Neural cell (in vitro differentiated cells): ENCODE measurements around the gene TRAPPC10. TPM values are rescaled to one million over a fixed set of nuclear protein-coding genes. Genes with fewer than 3 reads are reported as not detected.

ENCODE experiments used
- H2AFZ ChIP-seq: fragments of 200-600, 300-800 bp; sonication (generic), shearing (Covaris generic); 2 replicates; pipeline ENCODE4 v1.6.0; 2014; ENCODE audit warnings: low read depth, mild to moderate bottlenecking, antibody characterized with exemption, low read length, moderate library complexity
- H3F3A ChIP-seq: fragments of 200-600 bp; shearing (Covaris generic); 2 replicates; pipeline ENCODE4 v1.6.1; 2016; ENCODE audit warnings: mild to moderate bottlenecking, moderate library complexity, mixed read lengths, antibody characterized with exemption, low read length; ENCODE audit not compliant: insufficient read depth, poor library complexity, severe bottlenecking
- H3K27ac ChIP-seq: fragments of 200-600, 300-800 bp; sonication (generic), shearing (Covaris generic); 2 replicates; pipeline ENCODE4 v1.5.1; 2014; ENCODE audit warnings: mild to moderate bottlenecking, low read length, moderate library complexity
- H3K27me3 ChIP-seq: fragments of 300-800, 200-600 bp; sonication (generic), shearing (Covaris generic); 2 replicates; pipeline ENCODE4 v1.6.0; 2014; ENCODE audit warnings: mild to moderate bottlenecking, low read depth, low read length, moderate library complexity; ENCODE audit not compliant: insufficient read depth
- H3K36me3 ChIP-seq: fragments of 300-800, 200-600 bp; sonication (generic), shearing (Covaris generic); 2 replicates; pipeline ENCODE4 v1.5.1; 2014; ENCODE audit warnings: mild to moderate bottlenecking, antibody characterized with exemption, low read length, moderate library complexity; ENCODE audit not compliant: insufficient read depth
- H3K4me2 ChIP-seq: fragments of 300-800, 200-600 bp; sonication (generic), shearing (Covaris generic); 2 replicates; pipeline ENCODE4 v1.6.0; 2014; ENCODE audit warnings: mild to moderate bottlenecking, low read length
- H3K4me3 ChIP-seq: fragments of 300-800, 200-600 bp; sonication (generic), shearing (Covaris generic); 2 replicates; pipeline ENCODE4 v1.5.1; 2014; ENCODE audit warnings: mild to moderate bottlenecking, low read length, moderate library complexity
- H3K79me2 ChIP-seq: fragments of 200-600 bp; shearing (Covaris generic); replicated peaks from 2 replicates; pipeline ENCODE4 v1.6.0; 2014; ENCODE audit warnings: mild to moderate bottlenecking, low read length, moderate library complexity; ENCODE audit not compliant: insufficient read depth
- H3K9ac ChIP-seq: fragments of 300-800, 200-600 bp; sonication (generic), shearing (Covaris generic); 2 replicates; pipeline ENCODE4 v1.6.1; 2016; ENCODE audit warnings: mild to moderate bottlenecking, low read length, mixed read lengths
- H3K9me2 ChIP-seq: fragments of 200-600 bp; shearing (Covaris generic); 2 replicates; pipeline ENCODE4 v1.6.1; 2016; ENCODE audit warnings: mild to moderate bottlenecking, low read length, mixed read lengths; ENCODE audit not compliant: insufficient read depth
- H3K9me3 ChIP-seq: fragments of 200-600, 300-800 bp; sonication (generic), shearing (Covaris generic); 2 replicates; pipeline ENCODE4 v1.6.1; 2016; ENCODE audit warnings: mild to moderate bottlenecking, mixed run types, low read length, moderate library complexity, mixed read lengths
- H4K20me1 ChIP-seq: fragments of 200-600 bp; shearing (Covaris generic); 2 replicates; pipeline ENCODE4 v1.6.1; 2016; ENCODE audit warnings: mild to moderate bottlenecking, mixed run types; ENCODE audit not compliant: insufficient read depth
- EP300 ChIP-seq: fragments of 450-650 bp; conservative IDR thresholded peaks from 2 replicates; pipeline ENCODE4 v1.6.1; 2014; ENCODE audit warnings: antibody characterized with exemption, mild to moderate bottlenecking, moderate library complexity; ENCODE audit not compliant: poor library complexity, severe bottlenecking
- EZH2 ChIP-seq: fragments of 200-600, 300-800 bp; shearing (Covaris generic), sonication (generic); IDR thresholded peaks from 2 replicates; pipeline ENCODE4 v1.6.1; 2014; ENCODE audit warnings: antibody characterized with exemption, low read length, borderline replicate concordance, mild to moderate bottlenecking; ENCODE audit not compliant: insufficient read depth, poor library complexity, severe bottlenecking
- MXI1 ChIP-seq: fragments of 450-650 bp; conservative IDR thresholded peaks from 2 replicates; pipeline ENCODE4 v1.6.1; 2014; ENCODE audit warnings: antibody characterized with exemption, mild to moderate bottlenecking; ENCODE audit not compliant: poor library complexity, severe bottlenecking
- POLR2AphosphoS5 ChIP-seq: IDR thresholded peaks from 2 replicates; pipeline ENCODE4 v1.6.1; 2012
- RAD21 ChIP-seq: fragments of 450-650 bp; conservative IDR thresholded peaks from 2 replicates; pipeline ENCODE4 v1.6.1; 2014; ENCODE audit warnings: antibody characterized with exemption, mild to moderate bottlenecking, moderate library complexity
- SMC3 ChIP-seq: fragments of 450-650 bp; conservative IDR thresholded peaks from 2 replicates; pipeline ENCODE4 v1.6.1; 2014; ENCODE audit warnings: antibody characterized with exemption, mild to moderate bottlenecking, moderate library complexity; ENCODE audit not compliant: poor library complexity
- TAF1 ChIP-seq: IDR thresholded peaks from 2 replicates; pipeline ENCODE4 v1.6.1; 2012; ENCODE audit warnings: low read depth
- polyA plus RNA-seq: library from polyadenylated mRNA; depleted of rRNA; stranded (reverse); fragments of >200 nt; gene quantifications from 2 replicates; pipeline ENCODE4 v1.2.3, GENCODE V29; 2014
- TF ChIP-seq, protein P1 (sequence below): IDR thresholded peaks from 2 replicates; pipeline ENCODE4 v1.6.1; 2012; ENCODE audit warnings: borderline replicate concordance
- TF ChIP-seq, protein P2 (sequence below): fragments of 450-650 bp; IDR thresholded peaks from 2 replicates; pipeline ENCODE4 v1.5.1; 2014; ENCODE audit warnings: antibody characterized with exemption, mild to moderate bottlenecking, moderate library complexity; ENCODE audit not compliant: poor library complexity, severe bottlenecking

TRAPPC10 gene
- polyA plus RNA-seq, 1 donor from 2014 or later = 17.8 TPM

DNA sequence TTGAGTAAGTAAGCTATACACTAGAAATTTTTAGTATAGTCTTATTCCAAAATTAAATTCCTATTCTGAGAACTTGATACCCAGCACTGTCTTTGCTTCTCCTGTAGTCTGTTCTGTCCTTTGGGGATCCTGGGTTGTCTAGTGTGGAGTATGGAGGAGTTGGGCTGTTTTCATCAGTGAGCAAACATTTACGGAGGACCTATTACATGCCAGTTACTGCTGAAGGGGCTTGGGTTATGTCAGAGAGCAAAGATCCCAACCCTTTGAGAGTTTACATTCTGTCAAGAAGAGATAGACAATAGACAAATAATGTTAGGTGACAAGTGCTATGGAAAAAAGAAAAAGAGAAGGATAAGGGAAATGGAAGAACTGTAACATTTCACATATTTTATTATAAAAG, 9.0 kb downstream of the TRAPPC10 start:
- no peaks in the 10 kb centered on the region for H3K9me2 ChIP-seq
- peaks cover 45% of the 10 kb centered on the region for H3K79me2 ChIP-seq
- H3K4me3 ChIP-seq = no peak overlapping the region
- no peaks in the 10 kb centered on the region for H3K9me3 ChIP-seq
- H3K27me3 ChIP-seq = no peaks in the 10 kb centered on the region
- no peaks in the 10 kb centered on the region for H3F3A ChIP-seq
- no peak overlapping the region for H3K27ac ChIP-seq
- H4K20me1 ChIP-seq = no peaks in the 10 kb centered on the region
- H3K4me2 ChIP-seq = no peak overlapping the region
- H3K36me3 ChIP-seq = no peaks in the 10 kb centered on the region
- no peak overlapping the region for H3K9ac ChIP-seq
- TF ChIP-seq RAD21 = no peak
- no peak for TF ChIP-seq POLR2AphosphoS5
- H2AFZ ChIP-seq = no peak overlapping the region

DNA sequence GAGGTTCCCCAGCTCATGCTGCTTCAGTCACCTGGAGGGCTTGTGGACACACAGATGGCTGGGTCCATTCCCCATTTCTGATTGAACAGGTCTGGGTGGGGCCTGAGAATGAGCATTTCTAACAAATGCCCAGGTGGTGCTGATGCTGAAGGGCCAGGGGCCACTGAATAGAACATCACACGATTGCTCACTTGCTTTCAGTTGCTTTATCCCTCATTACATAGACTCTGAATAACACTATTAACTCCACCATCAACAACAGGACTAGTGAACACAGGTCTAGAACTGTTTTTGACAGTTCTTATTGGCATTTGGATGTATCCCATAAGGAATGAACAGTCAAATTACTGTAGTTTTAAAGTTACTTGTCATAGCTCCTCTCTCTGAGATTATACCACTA, 12.1 kb downstream of the TRAPPC10 start:
- H2AFZ ChIP-seq = no peak overlapping the region
- H4K20me1 ChIP-seq = no peaks in the 10 kb centered on the region
- H3K9ac ChIP-seq = no peak overlapping the region
- H3F3A ChIP-seq = no peaks in the 10 kb centered on the region
- no peak overlapping the region for H3K27ac ChIP-seq
- no peaks in the 10 kb centered on the region for H3K9me3 ChIP-seq
- H3K27me3 ChIP-seq = no peaks in the 10 kb centered on the region
- peaks cover 38% of the 10 kb centered on the region for H3K79me2 ChIP-seq
- no peak overlapping the region for H3K4me3 ChIP-seq
- H3K36me3 ChIP-seq = no peaks in the 10 kb centered on the region
- no peaks in the 10 kb centered on the region for H3K9me2 ChIP-seq
- H3K4me2 ChIP-seq = no peak overlapping the region
- TF ChIP-seq EP300 (no peak), SMC3 (no peak), EZH2 (no peak)

DNA sequence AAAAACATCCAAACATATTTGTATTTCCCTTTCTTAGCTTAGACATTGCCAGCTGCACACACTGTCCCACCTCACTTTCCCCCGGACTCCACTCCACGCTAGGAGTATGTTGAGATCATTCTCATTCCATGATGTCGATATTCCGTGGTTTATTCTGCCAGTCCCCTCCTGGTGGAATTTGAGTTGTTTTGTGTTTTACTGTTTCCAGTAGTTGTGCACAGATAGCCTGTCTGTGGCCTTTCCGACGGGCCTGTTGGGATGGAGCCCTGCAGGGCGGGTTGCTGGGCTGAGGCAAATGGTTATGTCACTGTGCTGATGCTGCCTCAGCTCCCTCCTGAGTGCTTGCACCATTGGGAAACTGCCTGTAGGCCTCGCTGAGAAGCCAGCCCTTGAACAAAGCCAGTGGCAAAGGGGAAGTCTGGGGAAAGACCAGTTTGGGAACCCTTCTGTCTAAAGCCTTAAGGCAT, 12.8 kb downstream of the TRAPPC10 start:
- Histone ChIP-seq H3K4me3 (no peak overlapping the region), H3K27ac (no peak overlapping the region), H3K9me2 (no peaks in the 10 kb centered on the region), H4K20me1 (no peaks in the 10 kb centered on the region), H3K9me3 (no peaks in the 10 kb centered on the region), H3K9ac (no peak overlapping the region), H3K36me3 (no peaks in the 10 kb centered on the region), H3K27me3 (no peaks in the 10 kb centered on the region), H3K79me2 (peaks cover 38% of the 10 kb centered on the region), H3F3A (no peaks in the 10 kb centered on the region), H2AFZ (no peak overlapping the region), H3K4me2 (no peak overlapping the region)
- TF ChIP-seq EP300 (no peak), EZH2 (no peak), RAD21 (no peak), SMC3 (no peak), POLR2AphosphoS5 (no peak), TAF1 (no peak), MXI1 (no peak)
- TF ChIP-seq, protein P1, sequence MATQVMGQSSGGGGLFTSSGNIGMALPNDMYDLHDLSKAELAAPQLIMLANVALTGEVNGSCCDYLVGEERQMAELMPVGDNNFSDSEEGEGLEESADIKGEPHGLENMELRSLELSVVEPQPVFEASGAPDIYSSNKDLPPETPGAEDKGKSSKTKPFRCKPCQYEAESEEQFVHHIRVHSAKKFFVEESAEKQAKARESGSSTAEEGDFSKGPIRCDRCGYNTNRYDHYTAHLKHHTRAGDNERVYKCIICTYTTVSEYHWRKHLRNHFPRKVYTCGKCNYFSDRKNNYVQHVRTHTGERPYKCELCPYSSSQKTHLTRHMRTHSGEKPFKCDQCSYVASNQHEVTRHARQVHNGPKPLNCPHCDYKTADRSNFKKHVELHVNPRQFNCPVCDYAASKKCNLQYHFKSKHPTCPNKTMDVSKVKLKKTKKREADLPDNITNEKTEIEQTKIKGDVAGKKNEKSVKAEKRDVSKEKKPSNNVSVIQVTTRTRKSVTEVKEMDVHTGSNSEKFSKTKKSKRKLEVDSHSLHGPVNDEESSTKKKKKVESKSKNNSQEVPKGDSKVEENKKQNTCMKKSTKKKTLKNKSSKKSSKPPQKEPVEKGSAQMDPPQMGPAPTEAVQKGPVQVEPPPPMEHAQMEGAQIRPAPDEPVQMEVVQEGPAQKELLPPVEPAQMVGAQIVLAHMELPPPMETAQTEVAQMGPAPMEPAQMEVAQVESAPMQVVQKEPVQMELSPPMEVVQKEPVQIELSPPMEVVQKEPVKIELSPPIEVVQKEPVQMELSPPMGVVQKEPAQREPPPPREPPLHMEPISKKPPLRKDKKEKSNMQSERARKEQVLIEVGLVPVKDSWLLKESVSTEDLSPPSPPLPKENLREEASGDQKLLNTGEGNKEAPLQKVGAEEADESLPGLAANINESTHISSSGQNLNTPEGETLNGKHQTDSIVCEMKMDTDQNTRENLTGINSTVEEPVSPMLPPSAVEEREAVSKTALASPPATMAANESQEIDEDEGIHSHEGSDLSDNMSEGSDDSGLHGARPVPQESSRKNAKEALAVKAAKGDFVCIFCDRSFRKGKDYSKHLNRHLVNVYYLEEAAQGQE = no peak
- TF ChIP-seq, protein P2, sequence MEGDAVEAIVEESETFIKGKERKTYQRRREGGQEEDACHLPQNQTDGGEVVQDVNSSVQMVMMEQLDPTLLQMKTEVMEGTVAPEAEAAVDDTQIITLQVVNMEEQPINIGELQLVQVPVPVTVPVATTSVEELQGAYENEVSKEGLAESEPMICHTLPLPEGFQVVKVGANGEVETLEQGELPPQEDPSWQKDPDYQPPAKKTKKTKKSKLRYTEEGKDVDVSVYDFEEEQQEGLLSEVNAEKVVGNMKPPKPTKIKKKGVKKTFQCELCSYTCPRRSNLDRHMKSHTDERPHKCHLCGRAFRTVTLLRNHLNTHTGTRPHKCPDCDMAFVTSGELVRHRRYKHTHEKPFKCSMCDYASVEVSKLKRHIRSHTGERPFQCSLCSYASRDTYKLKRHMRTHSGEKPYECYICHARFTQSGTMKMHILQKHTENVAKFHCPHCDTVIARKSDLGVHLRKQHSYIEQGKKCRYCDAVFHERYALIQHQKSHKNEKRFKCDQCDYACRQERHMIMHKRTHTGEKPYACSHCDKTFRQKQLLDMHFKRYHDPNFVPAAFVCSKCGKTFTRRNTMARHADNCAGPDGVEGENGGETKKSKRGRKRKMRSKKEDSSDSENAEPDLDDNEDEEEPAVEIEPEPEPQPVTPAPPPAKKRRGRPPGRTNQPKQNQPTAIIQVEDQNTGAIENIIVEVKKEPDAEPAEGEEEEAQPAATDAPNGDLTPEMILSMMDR = no peak
